ENCODE measurements around the gene TRAF3IP3.
A peak's percentile ranks its signal among the peaks of the same experiment; 100 is the strongest.
"Not testable (repeated sequence)": the region's sequence is repeated elsewhere in the genome, so short reads cannot be mapped to it uniquely, and the experiment has no call there.

TRAF3IP3 gene

DNA sequence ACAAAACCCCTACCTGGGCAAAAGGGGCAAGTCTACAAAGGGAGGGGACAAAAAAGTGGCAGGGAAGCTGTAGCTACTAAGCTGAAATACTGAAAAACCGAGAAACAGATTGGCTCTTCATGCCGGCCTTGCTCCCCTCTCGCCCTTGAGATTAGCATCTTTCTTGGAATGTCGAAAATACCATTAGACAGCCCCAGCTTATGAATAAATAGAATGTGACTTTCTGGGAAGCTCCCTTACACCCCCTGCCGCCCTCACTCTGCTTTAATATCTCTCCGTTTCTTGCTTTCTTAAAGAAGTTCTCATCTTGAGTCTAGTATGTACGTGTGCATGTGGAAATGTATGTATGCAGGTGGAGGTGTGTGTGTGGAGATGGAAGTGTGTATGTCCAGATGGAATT lies 14.1 kb downstream of the TRAF3IP3 start:
- DNase-seq, result no peak

DNA sequence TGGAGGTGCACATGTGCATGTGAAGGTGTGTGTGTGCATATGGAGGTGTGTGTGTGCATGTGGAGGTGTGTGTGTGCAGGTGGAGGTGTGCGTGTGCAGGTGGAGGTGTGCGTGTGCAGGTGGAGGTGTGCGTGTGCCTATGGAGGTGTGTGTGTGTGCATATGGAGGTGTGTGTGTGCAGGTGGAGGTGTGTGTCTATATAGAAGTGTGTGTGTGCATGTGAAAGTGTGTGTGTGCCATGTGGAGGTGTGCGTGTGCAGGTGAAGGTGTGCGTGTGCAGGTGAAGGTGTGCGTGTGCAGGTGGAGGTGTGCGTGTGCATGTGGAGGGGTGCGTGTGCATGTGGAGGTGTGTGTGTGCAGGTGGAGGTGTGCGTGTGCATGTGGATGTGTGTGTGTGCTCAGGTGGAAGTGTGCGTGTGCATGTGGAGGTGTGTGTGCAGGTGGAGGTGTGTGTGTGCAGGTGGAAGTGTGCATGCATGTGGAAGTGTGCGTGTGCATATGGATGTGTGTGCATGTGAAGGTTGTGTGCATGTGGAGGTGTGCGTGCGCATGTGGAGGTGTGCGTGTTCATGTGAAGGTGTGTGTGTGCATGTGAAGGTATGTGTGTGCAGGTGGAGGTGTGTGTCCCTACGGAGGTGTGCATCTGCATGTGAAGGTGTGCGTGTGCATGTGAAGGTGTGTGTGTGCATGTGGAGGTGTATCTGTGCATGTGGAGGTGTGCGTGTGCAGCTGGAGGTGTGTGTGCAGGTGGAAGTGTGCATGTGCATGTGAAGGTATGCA lies 15.0 kb downstream of the TRAF3IP3 start:
- no peak for DNase-seq

DNA sequence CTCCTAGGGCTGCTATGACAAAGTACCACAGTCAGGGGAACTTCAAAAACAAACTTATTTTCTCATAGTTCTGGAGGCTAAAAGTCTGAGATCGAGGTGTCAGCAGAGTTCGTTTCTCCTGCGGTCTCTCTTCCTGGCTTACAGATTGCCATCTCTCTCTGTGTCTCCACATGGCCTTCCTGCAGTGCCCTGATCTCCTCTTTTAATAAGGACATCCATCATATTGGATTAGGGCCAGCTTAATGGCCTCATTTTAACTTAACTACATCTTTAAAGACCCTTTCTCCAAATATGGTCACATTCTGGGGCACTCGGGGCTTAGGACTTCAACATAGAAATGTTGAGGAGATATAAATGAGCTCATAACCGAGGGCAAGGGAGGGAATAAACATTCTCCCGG lies 16.3 kb downstream of the TRAF3IP3 start:
- DNase-seq, result no peak

DNA sequence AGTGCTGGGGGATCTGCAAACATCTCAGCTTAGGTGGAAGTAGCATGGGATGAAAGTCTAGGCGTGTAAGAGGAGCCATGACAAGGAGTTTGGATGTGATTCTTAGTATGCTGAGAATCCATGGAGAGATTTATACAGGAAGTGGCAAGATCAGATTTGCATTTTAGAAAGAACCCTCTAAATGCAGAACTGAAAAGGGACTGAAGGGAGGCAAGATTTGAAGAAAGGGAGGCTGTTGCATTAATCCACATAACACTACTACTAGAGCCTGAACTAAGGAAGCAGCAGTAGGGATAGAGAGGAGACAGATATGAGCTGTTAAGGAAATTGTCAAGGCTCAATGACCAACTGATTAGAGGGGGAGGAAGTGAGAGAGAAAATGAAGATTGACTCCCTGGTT lies 18.7 kb downstream of the TRAF3IP3 start:
- no peak for DNase-seq

DNA sequence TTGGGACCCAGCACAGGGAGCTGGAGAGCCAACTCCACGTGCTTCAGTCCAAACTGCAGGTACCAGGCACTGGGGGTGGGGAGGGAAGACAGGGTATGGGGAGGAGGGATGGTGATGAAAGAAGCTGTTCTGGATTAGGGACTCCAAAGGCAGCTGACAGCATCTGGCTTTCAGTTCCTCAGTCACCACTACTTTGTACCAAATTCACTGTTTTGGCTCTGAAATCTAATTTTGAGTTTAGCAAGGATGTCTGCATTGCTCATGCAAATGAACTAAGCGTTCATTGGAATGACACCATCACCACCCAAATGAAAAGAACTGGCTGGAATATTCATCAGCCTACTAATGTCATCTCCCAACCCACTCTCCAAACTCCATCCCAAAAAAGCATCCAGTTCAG lies 19.8 kb downstream of the TRAF3IP3 start:
- no peak for DNase-seq

DNA sequence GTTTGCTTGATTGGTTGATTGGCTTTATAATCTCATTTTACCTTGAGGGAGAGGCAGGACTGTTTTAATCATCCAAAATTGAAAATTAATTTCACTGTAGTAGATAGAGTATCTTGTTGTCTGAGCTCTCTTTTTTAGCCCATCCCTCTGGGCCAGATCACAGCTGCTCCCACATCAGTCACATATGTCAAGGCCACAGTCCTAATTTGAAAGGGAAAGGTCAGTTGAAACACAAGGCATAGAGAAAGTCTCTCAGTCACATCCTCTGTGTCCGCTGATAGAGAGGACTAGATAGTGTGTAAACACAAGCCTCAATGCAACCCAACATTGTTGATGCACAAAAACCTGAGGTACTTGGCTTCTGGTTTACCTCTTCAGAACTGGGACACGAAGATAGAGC lies 21.7 kb downstream of the TRAF3IP3 start:
- no peak for DNase-seq

DNA sequence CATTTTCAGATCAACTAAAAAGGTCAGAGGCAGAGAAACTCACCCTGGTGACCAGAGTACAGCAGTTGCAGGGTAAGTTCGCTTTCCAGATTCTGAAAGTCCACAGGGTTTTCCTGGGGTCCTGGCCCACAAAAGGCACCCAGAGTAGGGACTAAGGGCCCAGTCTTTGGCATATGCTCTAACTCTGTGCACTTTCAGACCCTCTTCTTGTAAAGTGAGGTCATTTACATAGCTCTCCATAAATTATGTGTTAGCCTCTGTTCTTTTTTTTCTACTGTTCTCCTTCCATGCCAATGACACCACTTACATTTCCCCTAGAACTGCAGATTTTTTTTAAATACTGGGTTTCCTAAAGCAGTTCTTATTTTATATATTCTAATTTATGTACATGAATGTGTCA lies 22.2 kb downstream of the TRAF3IP3 start:
- DNase-seq, result no peak

DNA sequence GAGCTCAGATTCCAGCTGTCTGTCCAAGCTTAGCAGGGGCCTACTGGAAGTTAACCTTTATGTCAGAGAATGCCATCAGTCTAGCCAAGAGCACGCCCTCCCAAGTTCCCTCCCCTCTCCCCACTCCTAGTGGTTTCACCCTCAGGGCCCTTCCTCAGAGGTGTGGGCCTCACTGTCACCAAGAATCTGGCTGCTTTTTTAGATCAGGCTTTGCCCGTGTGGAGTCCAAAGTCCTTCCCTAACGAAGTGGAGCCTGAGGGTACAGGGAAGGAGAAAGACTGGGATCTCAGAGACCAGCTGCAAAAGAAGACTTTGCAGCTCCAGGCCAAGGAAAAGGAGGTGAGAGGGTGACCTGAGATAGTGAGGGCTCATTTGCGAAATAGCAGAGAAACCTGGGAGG lies 24.4 kb downstream of the TRAF3IP3 start:
- no peak for DNase-seq

DNA sequence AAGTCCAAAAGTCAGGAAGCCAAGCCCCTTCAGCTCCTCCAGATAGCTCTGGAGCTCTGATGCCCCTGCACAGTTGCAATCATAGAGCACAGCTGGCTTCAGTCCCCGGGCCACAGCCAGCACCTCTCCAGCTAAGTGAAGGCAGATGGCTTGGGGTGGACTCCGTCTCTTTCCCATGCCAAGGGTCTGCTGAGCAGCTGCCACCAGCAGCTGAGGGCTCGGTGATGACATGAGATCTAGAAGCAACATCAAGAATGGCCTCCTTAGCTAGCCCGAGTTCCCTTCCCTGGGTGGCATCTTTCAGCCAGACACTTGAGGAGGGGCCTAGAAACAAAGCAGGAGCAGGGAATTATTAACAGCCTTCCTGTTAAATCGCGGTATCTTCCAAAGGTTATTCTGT lies 27.5 kb downstream of the TRAF3IP3 start:
- no peak for DNase-seq

DNA sequence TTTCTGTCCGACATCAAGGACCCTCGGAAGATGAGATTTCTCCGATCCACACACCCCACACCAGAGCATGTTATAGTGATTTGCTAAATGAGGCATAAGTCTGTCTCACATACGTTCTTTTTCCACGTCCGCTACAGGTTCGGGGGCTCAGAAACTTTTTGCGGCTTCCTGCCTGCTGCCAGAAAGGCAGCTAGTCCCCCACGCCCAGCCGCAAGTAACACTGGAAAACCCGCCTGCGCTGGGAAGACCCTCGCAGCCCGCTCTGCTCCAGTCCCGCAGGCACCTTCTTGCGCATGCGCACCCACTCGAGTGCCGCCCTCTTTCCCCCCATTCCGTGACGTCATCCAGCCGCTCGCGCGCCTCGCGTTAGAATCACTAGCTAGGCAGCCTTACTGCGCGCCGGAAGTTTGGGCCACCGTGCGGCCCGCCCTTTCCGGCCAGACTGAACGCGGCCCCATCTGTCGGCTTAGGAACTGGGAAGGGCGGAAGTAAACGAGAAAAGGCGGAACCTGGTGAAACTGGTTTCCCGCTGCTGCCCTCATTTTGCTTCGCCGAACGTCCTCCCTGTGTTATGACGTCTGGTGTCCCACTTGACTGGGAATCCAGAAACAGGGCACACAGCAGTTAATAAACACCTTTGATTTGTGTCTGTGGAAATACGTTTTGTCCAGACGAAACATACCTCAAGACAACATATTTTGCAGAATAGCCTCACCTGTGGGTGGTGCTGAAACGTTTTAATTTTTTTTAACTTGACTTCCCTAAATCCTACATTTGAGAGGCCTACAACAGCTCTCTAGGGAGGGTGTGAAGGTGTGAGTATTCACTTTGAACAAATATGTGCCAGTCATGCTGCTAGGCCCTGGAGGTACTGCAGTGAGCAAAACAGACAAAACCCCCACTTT lies 28.7 kb downstream of the TRAF3IP3 start, which contains the start of gene C1orf74:
TSS of gene C1orf74 (minus strand) at position 295 of the 905 bp plus-strand sequence. CDS start 925 bp downstream, outside the sequence.
- DNase-seq, result peak; percentile 99

DNA sequence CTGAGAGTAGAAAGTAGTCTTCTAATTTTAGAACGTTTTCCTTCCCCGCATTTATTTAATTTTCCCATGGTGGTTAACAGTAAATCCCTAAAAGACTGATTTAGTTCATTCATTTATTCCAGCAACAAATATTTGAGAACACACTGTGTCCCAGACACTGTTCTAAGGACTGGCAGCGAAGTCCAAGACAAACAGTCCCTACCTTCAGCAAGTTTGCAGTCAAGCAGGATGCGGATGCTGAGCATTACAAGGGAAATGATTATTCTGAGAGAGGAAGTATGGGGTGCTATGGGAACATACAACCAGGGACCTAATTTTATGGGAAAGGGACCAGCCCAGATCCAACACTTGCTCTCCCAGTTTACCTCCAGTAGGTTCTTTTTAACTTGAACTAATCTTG lies 29.7 kb downstream of the TRAF3IP3 start:
- DNase-seq, result no peak

DNA sequence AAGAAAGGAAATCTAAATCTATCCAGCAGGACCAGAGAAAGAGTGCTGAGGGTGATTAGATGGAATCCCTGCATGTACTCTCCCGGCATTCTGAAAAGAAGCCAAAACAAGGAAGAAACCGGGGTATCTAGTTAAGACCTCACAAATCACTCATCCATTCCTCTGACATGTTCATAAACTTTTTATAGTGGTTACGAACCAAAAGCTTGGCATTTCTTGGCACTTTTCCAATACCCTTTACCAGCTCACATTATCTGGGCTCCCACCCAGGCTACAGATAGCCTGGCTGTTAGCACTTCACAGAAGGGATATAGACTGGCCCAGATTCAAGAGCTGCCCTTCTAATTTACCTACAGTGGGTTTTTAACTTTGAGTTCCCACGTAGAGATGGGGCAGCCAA lies 30.3 kb downstream of the TRAF3IP3 start:
- no peak for DNase-seq

DNA sequence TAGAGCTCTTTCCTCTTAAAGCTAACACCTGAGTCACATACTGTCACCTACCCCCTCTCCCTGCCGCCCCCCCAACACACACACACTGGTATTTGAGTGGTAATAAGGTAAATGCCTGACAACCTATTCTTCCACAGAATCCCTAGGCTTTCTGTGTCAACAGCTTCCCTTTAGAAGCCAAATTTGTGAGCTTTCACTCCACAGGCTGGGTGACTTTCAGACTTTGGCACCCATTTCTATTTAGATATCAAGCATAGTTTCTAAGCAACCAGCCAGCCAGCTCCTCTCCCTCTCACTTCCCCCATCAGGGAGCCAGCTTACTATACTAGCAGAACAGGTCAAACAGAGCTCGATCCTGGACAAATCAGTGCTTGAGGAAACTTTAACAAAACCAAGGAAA lies 31.7 kb downstream of the TRAF3IP3 start:
- DNase-seq, result no peak

DNA sequence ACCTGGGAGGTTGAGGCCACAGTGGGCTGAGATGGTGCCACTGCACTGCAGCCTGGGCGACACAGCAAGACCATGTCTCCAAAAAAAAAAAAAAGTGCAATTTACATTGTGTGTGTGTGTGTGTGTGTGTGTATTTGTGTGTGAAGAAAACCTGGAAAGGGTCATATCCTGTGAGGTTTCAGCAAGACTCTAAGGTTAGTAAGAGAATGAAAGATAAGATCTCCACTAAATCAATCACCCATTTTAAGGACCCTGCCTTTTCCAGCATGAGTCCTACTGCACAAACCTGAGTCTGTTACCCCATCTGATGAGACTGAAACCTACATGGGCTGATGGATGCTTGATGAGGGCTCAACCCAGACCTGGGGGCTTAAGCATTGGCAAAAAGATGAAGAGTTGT lies 33.4 kb downstream of the TRAF3IP3 start:
- DNase-seq, result peak; percentile 43

DNA sequence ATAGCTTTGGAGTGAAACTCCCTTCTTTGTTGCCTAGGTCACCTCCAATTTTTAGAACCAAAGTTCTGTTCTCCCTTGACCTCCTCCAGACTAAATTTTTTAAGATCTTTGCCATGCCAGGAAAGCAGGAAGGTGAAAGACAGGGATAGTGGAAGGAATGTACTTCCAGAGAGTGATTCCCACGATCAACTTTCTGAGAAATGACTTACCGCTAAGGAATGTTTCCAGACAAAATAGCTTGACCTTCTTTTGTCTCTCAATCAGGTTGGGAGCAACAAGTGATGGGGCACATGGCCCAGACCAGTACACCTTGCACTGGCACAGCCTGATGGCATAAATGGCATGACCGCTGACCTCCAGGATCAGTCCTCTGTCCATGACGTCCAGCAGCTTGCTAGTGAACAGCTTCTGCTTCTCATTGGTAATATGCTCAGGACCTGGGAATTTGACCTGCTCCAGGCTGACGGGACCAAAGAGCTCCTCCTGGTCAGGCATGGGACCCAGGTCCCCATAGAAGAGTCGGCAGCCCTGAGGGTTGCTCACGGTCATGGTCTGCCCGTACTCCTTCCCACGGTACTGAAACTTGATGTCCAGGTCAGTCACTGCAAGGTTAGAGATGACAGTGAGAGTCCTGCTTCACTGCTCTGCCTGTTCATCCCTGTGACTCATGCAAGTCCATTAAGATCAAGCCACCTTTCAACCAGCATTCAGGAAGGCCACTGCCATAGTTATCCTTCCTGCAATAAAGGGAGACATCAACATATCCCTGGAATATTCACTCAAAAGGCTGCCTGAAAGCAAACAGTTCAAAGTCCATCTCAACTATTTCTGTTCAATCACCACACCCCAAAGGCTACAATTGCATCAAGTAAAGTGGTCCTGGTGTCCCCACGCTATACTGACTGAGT lies 34.7 kb downstream of the TRAF3IP3 start:
- no peak for DNase-seq

DNA sequence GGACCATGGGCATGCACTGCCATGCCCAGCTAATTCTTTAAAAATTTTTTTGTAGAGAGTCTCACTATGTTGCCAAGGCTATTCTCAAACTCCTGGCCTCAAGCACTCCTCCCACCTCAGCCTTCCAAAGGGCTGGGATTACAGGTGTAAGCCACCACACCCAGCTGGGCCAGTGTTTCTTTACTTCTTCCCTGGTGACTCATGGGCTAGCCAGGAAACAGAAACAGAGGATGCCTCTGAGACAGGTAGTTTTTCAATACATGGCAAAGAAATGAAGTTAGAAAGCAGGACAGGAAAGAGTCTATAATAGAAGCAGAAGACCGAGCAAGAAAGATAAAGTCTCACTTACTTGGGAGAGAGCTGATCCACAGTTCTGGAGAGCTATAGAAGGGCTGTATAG lies 36.1 kb downstream of the TRAF3IP3 start:
- no peak for DNase-seq

DNA sequence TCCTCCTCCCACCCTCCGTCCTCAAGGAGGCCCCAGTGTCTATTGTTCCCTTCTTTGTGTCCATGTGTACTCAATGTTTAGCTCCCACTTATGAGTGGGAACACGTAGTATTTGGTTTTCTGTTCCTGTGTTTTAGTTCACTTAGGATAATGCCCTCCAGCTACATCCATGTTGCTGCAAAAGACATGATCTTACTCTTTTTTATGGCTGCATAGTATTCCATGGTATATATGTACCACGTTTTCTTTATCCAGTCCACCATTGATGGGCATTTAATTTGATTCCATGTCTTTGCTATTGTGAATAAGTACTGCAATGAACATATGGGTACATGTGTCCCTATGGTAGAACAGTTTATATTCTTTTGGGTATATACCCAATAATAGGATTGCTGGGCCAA lies 37.9 kb downstream of the TRAF3IP3 start:
- DNase-seq, result not testable (repeated sequence)

DNA sequence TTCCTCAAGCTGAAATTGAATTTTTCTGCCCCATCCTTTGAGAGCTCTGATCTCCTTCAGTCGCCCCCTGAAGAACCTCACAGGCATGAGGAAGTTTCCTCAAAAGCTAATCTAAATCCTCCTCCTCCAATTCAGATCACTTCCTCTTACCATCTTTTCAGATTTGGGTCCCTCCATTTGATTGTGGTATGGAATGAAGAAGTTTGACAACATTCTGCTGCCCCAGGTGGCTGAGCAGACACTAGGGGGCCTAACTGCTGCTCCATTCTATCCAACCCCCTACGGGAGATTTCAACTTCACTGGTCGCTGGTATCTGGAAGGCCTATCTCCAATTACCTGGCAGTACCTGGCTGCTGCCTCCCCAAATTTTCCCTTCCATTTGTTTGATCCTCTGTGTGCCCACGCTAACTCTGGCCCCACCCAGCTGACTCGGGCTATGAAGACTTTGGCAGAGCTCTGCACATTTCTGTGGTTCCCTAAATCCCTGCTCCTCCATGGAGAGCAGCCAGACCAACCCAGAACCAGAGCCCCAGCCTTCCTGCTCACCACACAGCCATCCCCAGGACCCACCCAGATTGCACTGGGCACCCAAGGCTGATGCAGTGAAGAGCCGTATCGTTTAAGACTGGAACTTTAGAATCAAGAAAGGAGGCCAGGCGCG lies 42.3 kb downstream of the TRAF3IP3 start:
- no peak for DNase-seq

DNA sequence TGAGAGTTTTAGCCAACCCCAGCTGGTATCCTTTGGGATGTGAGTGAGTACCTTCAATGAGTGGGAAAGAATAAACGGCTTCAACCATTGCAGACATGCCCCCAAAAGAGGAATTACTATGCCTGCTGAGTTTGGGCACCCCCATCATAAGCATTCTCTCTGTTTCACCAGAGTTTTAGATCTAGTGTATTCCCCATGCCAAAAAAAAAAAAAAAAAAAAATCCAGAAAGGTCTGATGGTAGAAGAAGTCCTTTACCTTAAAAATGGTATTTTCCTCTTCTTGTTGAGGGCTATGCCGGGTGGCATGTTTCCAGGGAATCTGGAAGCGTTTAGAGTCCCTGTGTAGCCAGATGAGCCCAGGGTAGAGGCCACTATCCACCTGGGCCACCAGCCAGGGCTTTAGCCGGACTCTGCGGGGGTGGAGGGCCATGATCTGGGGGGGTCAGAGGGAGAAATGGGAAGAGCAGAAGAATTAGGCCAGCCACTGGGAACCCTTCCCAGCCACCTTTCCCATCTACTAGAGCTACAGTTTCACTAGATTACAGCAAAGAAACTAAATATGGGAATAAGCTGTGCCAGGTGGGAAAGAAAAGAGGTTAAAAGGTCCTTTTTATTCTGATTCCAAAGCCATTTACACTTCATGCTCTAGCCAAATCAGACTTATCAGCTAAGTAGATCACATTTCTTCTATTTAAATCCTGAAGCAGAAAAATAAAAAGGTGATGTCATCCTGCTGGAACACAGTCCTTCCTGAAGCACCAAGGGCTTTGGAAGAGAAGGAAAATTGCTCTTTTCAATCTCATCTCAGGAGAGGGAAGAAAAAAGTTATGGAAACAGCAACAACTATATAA lies 45.4 kb downstream of the TRAF3IP3 start:
- DNase-seq, result no peak

DNA sequence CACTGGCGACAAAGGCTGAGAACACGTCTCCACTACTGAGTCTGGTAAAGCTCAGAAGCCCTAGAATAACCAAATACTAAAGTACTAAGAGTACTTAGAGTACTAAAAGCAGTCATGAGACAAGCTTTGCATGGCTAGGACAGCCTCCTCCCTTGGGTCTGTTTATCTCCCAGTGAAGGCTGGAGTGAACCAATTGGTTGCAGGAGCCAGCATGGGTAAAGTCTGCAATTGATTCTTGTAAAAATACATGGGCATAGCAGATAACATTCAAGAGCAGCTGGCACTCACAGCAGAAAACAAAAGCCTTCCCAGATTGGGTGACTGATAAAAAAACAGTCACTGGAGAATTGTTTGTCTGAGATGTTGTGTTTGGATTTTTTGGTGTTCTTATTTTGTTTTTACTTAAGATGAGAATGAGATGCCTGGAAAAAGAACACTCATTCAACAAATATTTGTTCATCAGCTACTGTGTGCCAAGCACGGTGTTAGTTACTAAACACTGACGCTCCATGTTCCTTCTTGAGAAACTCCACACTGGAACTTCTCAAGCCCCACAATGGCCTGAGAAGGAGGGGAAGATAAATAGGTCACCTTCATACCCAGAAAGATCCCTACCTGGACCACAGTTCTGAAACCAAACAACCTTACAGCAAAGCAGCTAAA lies 46.4 kb downstream of the TRAF3IP3 start:
- DNase-seq, result no peak

DNA sequence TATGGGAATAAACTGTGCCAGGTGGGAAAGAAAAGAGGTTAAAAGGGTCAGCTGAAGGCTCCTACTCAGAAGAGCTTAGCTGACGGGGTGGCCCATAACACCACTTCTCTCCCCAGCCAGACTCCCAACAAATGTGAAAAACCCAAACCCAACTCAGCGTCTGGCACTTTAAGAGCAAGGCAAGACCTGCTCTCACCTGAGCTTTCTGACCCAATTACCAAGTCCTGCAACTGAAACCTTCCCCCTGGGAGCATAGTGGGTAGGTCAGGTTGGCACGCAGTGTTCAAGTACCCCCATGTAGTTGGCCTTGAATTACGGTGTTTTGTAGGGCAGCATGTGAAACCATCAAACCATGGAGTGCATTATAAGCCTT lies 46.9 kb downstream of the TRAF3IP3 start:
- DNase-seq, result no peak
